Neuronal stem cell (in vitro differentiated cells): Measurements from ENCODE around the gene RPS6KA2.

ENCODE experiments used
- DNase-seq: peaks from one replicate; pipeline ENCODE4 v3.0.0-alpha.2; 2013; ENCODE audit warnings: low spot score
- H2AFZ ChIP-seq: one replicate; pipeline ENCODE4 v1.6.1; 2013; ENCODE audit warnings: mild to moderate bottlenecking, low read length, inconsistent platforms
- H2AK5ac ChIP-seq: 2 replicates; pipeline ENCODE4 v1.6.1; 2013; ENCODE audit warnings: low read depth, mild to moderate bottlenecking, inconsistent platforms, low read length, moderate library complexity, mixed read lengths
- H2BK120ac ChIP-seq: 2 replicates; pipeline ENCODE4 v1.6.1; 2013; ENCODE audit warnings: low read depth, mild to moderate bottlenecking, inconsistent platforms, low read length, moderate library complexity, mixed read lengths
- H2BK12ac ChIP-seq: one replicate; pipeline ENCODE4 v1.6.1; 2013; ENCODE audit warnings: low read length, inconsistent platforms
- H2BK15ac ChIP-seq: 2 replicates; pipeline ENCODE4 v1.6.1; 2013; ENCODE audit warnings: mild to moderate bottlenecking, low read length, inconsistent platforms, mixed read lengths
- H2BK5ac ChIP-seq: one replicate; pipeline ENCODE4 v1.6.1; 2013; ENCODE audit warnings: inconsistent platforms, mild to moderate bottlenecking, low read length, moderate library complexity
- H3K14ac ChIP-seq: one replicate; pipeline ENCODE4 v1.6.1; 2013; ENCODE audit warnings: low read length, inconsistent platforms
- H3K18ac ChIP-seq: 2 replicates; pipeline ENCODE4 v1.6.1; 2013; ENCODE audit warnings: low read length, inconsistent platforms
- H3K23ac ChIP-seq: 2 replicates; pipeline ENCODE4 v1.6.1; 2013; ENCODE audit warnings: low read depth, mild to moderate bottlenecking, mixed read lengths, low read length, inconsistent platforms; ENCODE audit not compliant: poor library complexity
- H3K27ac ChIP-seq: replicated peaks from 3 replicates; pipeline ENCODE4 v1.5.1; 2013; ENCODE audit warnings: low read length, inconsistent platforms
- H3K27me3 ChIP-seq, 3 experiments: 2 replicates each; pipeline ENCODE4 v1.6.1; 2013; ENCODE audit warnings: low read length in 3 of 3, mild to moderate bottlenecking in 2 of 3, inconsistent platforms in 1 of 3, low read depth in 1 of 3, mixed read lengths in 1 of 3, moderate library complexity in 1 of 3; ENCODE audit not compliant: control insufficient read depth in 3 of 3, insufficient read depth in 3 of 3
- H3K36me3 ChIP-seq, 2 donors: replicated peaks in 1 of 2; 2 replicates each; pipeline ENCODE4 v1.6.1; 2013; ENCODE audit warnings: low read length in 2 of 2; ENCODE audit not compliant: control insufficient read depth in 2 of 2, insufficient read depth in 2 of 2
- H3K4ac ChIP-seq: 2 replicates; pipeline ENCODE4 v1.6.1; 2013; ENCODE audit warnings: inconsistent platforms, mild to moderate bottlenecking, low read length, moderate library complexity
- H3K4me1 ChIP-seq, 2 donors: 1 replicate in 1 of 2; 2 replicates in 1 of 2; pipeline ENCODE4 v1.6.1; 2013; ENCODE audit warnings: low read length in 2 of 2, low read depth in 1 of 2; ENCODE audit not compliant: control insufficient read depth in 2 of 2, insufficient read depth in 1 of 2
- H3K4me2 ChIP-seq: one replicate; pipeline ENCODE4 v1.6.1; 2013; ENCODE audit warnings: mild to moderate bottlenecking, low read length, inconsistent platforms; ENCODE audit not compliant: insufficient read depth, poor library complexity, severe bottlenecking
- H3K4me3 ChIP-seq, 2 donors: 2 replicates each; pipeline ENCODE4 v1.5.1; 2013; ENCODE audit warnings: low read length in 2 of 2, mild to moderate bottlenecking in 2 of 2, inconsistent platforms in 1 of 2, moderate library complexity in 1 of 2
- H3K79me1 ChIP-seq: one replicate; pipeline ENCODE4 v1.6.1; 2013; ENCODE audit warnings: low read depth, mild to moderate bottlenecking, inconsistent platforms, low read length, moderate library complexity
- H3K9ac ChIP-seq: one replicate; pipeline ENCODE4 v1.6.1; 2013; ENCODE audit warnings: mild to moderate bottlenecking, low read depth, low read length, inconsistent platforms; ENCODE audit not compliant: poor library complexity
- H3K9me3 ChIP-seq, 2 donors: replicated peaks in 1 of 2; 2 replicates each; pipeline versions ENCODE3 to v1.6.1; 2013; ENCODE audit warnings: low read length in 2 of 2, mild to moderate bottlenecking in 2 of 2, inconsistent platforms in 1 of 2, low read depth in 1 of 2, mixed read lengths in 1 of 2, moderate library complexity in 1 of 2; ENCODE audit not compliant: control insufficient read depth in 2 of 2, insufficient read depth in 1 of 2
- H4K8ac ChIP-seq: one replicate; pipeline ENCODE4 v1.6.1; 2013; ENCODE audit warnings: low read depth, mild to moderate bottlenecking, inconsistent platforms, low read length, moderate library complexity
- H4K91ac ChIP-seq: one replicate; pipeline ENCODE4 v1.6.1; 2013; ENCODE audit warnings: low read length, low read depth, mild to moderate bottlenecking, inconsistent platforms; ENCODE audit not compliant: poor library complexity
- WGBS, 2 donors: extraction: QIAGEN DNeasy Blood & Tissue Kit; methylation state at CpG; one replicate each; pipeline ENCODE4 v1.1.7; 2013; ENCODE audit warnings: missing lambda C conversion rate in 2 of 2, mixed read lengths in 1 of 2; ENCODE audit not compliant: insufficient read length in 2 of 2, insufficient replicate concordance in 1 of 2; ENCODE audit errors: extremely low coverage in 2 of 2; 5-methylcytosine and 5-hydroxymethylcytosine counted together

The RPS6KA2 gene

DNA sequence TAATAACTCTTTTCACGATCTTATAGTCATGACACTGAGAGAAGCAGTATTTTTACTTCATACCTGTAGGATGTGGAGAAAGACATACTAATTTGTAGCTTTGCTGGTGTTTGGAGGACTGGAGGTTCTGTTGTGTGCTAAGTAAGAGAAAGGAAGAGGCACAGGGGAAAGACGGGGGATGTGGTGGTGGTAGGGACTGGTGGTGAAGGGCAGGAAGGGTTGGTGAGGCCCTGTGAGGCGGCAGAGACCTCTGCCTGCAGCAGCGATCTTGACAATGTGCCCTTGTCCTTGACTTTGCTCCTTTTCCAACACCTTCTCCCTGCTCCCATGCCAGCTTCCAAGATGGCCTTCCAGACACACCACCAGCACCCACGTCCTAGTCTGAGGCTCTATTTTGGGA, 211.7 kb downstream of the RPS6KA2 start:
- Histone ChIP-seq H3K79me1 (no peaks in the 10 kb centered on the region), H2BK5ac (no peak overlapping the region), H3K36me3 (peaks cover 22 to 67% of the 10 kb centered on the region in 2 donors), H2BK12ac (no peak overlapping the region), H2AFZ (no peak overlapping the region), H3K4me3 (no peak overlapping the region), H3K23ac (no peak overlapping the region), H3K4me1 (no peaks in the 10 kb centered on the region), H2BK15ac (no peak overlapping the region), H4K8ac (no peak overlapping the region), H3K4ac (no peak overlapping the region), H3K27ac (no peak overlapping the region), H3K18ac (no peak overlapping the region), H3K27me3 (peaks cover 0 to 6% (median 0%) of the 10 kb centered on the region in 3 experiments), H3K9ac (no peak overlapping the region), H2AK5ac (no peak overlapping the region), H2BK120ac (no peak overlapping the region), H3K14ac (no peak overlapping the region), H3K4me2 (no peak overlapping the region), H4K91ac (no peak overlapping the region), H3K9me3 (peaks cover 0 to 8% of the 10 kb centered on the region in 2 donors)
- no peak for DNase-seq
- no CpG with 5 or more reads among the region's 5 CpGs for WGBS, 2 donors

- WGBS, 2 donors = no CpG with 5 or more reads among the region's 17 CpGs
- H3K27me3 ChIP-seq = peaks cover 0 to 6% (median 0%) of the 10 kb centered on the region in 3 experiments
- no peak overlapping the region for H3K9ac ChIP-seq
- H2BK120ac ChIP-seq = no peak overlapping the region
- H2BK12ac ChIP-seq = no peak overlapping the region
- no peak overlapping the region for H3K4ac ChIP-seq
- peaks cover 0 to 2% of the 10 kb centered on the region in 2 donors for H3K4me1 ChIP-seq
- no peak for DNase-seq
- H3K4me3 ChIP-seq = no peak overlapping the region
- no peaks in the 10 kb centered on the region for H3K79me1 ChIP-seq
- H2BK5ac ChIP-seq = peak overlapping the region; percentile 66
- H3K14ac ChIP-seq = peak overlapping the region; percentile 38
- H3K9me3 ChIP-seq = peaks cover 0 to 8% of the 10 kb centered on the region in 2 donors
- H3K4me2 ChIP-seq = no peak overlapping the region
- no peak overlapping the region for H4K8ac ChIP-seq
- no peak overlapping the region for H2AK5ac ChIP-seq
- no peak overlapping the region for H2BK15ac ChIP-seq
- peaks cover 19 to 56% of the 10 kb centered on the region in 2 donors for H3K36me3 ChIP-seq
- no peak overlapping the region for H2AFZ ChIP-seq
- H3K27ac ChIP-seq = no peak overlapping the region
- peak overlapping the region; percentile 95 for H3K23ac ChIP-seq
- H3K18ac ChIP-seq = peak overlapping the region; percentile 17
- H4K91ac ChIP-seq = no peak overlapping the region
Measured at GRCh38 chr6:166413491-166413951, 213.5 kb downstream of the RPS6KA2 start.

DNA sequence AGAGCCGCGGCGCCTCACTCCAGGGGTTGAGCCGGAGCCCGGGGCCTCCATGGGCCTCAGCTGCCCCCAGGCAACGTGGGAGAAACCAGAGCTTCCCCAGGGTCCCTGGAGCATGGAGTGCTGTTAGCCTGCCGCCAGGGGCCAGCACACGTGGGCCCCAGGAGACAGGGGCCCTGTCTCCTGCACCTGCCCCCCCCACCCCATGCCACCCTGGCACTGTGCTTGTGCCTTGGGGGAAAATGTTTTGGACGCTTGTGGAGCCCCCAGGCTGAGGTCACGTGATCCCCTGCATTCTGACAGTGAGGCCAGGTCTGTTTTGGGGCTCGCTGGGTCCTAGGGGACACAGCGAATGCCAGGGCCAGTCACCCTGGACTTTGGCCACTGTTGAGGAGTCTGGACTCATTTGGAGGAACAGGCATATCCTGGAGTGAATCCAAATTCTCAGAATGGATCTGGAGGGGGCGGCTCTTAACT, 214.1 kb downstream of the RPS6KA2 start:
- Histone ChIP-seq H2AFZ (no peak overlapping the region), H3K36me3 (peaks cover 16 to 50% of the 10 kb centered on the region in 2 donors), H3K9me3 (peaks cover 0 to 8% of the 10 kb centered on the region in 2 donors), H3K4me2 (no peak overlapping the region), H4K91ac (no peak overlapping the region), H2BK15ac (no peak overlapping the region), H3K27me3 (peaks cover 0 to 6% (median 0%) of the 10 kb centered on the region in 3 experiments), H3K4me1 (peaks cover 0 to 2% of the 10 kb centered on the region in 2 donors), H2BK120ac (no peak overlapping the region), H3K4me3 (no peak overlapping the region), H3K79me1 (no peaks in the 10 kb centered on the region), H2AK5ac (no peak overlapping the region), H2BK12ac (no peak overlapping the region), H3K27ac (no peak overlapping the region), H3K18ac (no peak overlapping the region), H3K9ac (peak overlapping the region; percentile 60), H3K14ac (no peak overlapping the region), H3K4ac (no peak overlapping the region), H3K23ac (peak overlapping the region; percentile 26), H4K8ac (no peak overlapping the region), H2BK5ac (no peak overlapping the region)
- no peak for DNase-seq
- WGBS, 2 donors = no CpG with 5 or more reads among the region's 13 CpGs

GRCh38 chr6:166412156-166412910, 214.7 kb downstream of the RPS6KA2 start:
- no peak overlapping the region for H3K4ac ChIP-seq
- H2BK120ac ChIP-seq = no peak overlapping the region
- H2AK5ac ChIP-seq = peak overlapping the region; percentile 19
- DNase-seq = no peak
- H3K36me3 ChIP-seq = peaks cover 16 to 44% of the 10 kb centered on the region in 2 donors
- peaks cover 0 to 8% of the 10 kb centered on the region in 2 donors for H3K9me3 ChIP-seq
- peak overlapping the region; percentile 46 for H2BK5ac ChIP-seq
- H2BK12ac ChIP-seq = no peak overlapping the region
- H3K9ac ChIP-seq = no peak overlapping the region
- WGBS, 2 donors = no CpG with 5 or more reads among the region's 49 CpGs
- no peak overlapping the region for H3K14ac ChIP-seq
- H3K4me2 ChIP-seq = no peak overlapping the region
- H3K79me1 ChIP-seq = no peaks in the 10 kb centered on the region
- H3K18ac ChIP-seq = peak overlapping the region; percentile 42
- H3K27me3 ChIP-seq = peaks cover 0 to 6% (median 0%) of the 10 kb centered on the region in 3 experiments
- H4K91ac ChIP-seq = no peak overlapping the region
- H3K23ac ChIP-seq = peak overlapping the region; percentile 26
- H4K8ac ChIP-seq = no peak overlapping the region
- H3K4me1 ChIP-seq = peaks cover 0 to 2% of the 10 kb centered on the region in 2 donors
- H3K4me3 ChIP-seq = no peak overlapping the region
- no peak overlapping the region for H2AFZ ChIP-seq
- H3K27ac ChIP-seq = no peak overlapping the region
- no peak overlapping the region for H2BK15ac ChIP-seq
